Measurements from ENCODE around the gene LRRC43. TPM values are rescaled to one million over a fixed set of nuclear protein-coding genes. Genes with fewer than 3 reads are reported as not detected.

LRRC43 gene
- total and polyA plus RNA-seq, 8 donors: 1.3 to 2.2 TPM; not detected in 6

DNA sequence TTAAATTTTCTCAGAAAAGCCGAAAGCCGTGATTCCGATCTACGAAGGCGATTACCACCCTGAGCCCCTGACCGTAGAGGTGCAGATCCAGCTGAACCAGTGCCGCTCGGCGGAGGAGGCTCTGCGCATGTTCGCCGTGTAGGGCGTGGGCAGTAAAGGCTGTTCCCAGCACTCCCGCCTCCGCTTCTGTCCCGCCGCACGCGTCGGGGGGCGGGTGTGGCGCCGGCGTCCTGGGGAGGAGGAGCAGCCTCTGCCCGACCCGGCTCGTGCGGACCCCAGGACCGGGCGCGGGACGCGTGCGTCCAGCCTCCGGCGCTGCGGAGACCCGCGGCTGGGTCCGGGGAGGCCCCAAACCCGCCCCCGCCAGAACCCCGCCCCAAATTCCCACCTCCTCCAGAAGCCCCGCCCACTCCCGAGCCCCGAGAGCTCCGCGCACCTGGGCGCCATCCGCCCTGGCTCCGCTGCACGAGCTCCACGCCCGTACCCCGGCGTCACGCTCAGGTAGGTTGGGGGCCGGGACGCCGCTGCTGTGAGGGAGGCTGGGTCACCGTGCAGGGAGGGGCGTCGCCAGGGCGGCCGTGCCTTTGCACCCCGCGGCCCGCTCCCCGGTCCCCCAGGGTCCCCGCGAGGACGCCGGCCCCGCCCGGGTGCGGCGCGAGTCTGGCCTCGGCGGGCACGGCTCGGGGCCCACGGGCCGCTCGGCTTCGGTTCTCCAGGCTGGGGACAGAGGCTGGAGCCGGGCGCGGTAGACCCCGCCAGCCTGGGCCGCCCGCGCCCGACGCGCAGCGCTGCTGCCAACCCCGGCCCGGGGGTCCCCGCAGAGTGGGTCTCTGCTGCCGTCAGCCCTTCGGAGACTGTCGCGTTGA, 20.6 kb downstream of the LRRC43 start, which contains the start of gene B3GNT4:
Gene B3GNT4, plus strand, starts transcription at position 409 of the 866 bp plus-strand sequence. CDS start 910 bp downstream, outside the sequence.
- peak; percentile 72 to 87 for DNase-seq
- H3K4me3 ChIP-seq: peak within 1 kb of the TSS; percentile 54 to 79 (median 66)
- TF ChIP-seq POLR2AphosphoS5 (IDR thresholded peaks at IDR 0.05): peak in 1 of 3 donors; percentile 58
- TF ChIP-seq, protein P1, sequence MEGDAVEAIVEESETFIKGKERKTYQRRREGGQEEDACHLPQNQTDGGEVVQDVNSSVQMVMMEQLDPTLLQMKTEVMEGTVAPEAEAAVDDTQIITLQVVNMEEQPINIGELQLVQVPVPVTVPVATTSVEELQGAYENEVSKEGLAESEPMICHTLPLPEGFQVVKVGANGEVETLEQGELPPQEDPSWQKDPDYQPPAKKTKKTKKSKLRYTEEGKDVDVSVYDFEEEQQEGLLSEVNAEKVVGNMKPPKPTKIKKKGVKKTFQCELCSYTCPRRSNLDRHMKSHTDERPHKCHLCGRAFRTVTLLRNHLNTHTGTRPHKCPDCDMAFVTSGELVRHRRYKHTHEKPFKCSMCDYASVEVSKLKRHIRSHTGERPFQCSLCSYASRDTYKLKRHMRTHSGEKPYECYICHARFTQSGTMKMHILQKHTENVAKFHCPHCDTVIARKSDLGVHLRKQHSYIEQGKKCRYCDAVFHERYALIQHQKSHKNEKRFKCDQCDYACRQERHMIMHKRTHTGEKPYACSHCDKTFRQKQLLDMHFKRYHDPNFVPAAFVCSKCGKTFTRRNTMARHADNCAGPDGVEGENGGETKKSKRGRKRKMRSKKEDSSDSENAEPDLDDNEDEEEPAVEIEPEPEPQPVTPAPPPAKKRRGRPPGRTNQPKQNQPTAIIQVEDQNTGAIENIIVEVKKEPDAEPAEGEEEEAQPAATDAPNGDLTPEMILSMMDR (IDR thresholded peaks at IDR 0.05): no peak
- H3K9me3 ChIP-seq: no peaks in the 10 kb centered on the region
- intact Hi-C loops (cut with DNase I; ENCODE audit: low total_unique reads): no loop called here
- peaks cover 18 to 22% (median 21%) of the 10 kb centered on the region in 4 donors for H3K36me3 ChIP-seq
- peak within 1 kb of the TSS in 2 of 5 donors; percentile 9 to 27 for H3K27ac ChIP-seq
- 0 to 1% (median 0%) methylated on average over 16 to 104 of the region's 104 CpGs for WGBS, 5 donors
- H3K27me3 ChIP-seq: peaks cover 5 to 69% (median 49%) of the 10 kb centered on the region in 3 donors
- H3K4me1 ChIP-seq: peaks cover 19 to 29% (median 24%) of the 10 kb centered on the region in 4 donors

DNA sequence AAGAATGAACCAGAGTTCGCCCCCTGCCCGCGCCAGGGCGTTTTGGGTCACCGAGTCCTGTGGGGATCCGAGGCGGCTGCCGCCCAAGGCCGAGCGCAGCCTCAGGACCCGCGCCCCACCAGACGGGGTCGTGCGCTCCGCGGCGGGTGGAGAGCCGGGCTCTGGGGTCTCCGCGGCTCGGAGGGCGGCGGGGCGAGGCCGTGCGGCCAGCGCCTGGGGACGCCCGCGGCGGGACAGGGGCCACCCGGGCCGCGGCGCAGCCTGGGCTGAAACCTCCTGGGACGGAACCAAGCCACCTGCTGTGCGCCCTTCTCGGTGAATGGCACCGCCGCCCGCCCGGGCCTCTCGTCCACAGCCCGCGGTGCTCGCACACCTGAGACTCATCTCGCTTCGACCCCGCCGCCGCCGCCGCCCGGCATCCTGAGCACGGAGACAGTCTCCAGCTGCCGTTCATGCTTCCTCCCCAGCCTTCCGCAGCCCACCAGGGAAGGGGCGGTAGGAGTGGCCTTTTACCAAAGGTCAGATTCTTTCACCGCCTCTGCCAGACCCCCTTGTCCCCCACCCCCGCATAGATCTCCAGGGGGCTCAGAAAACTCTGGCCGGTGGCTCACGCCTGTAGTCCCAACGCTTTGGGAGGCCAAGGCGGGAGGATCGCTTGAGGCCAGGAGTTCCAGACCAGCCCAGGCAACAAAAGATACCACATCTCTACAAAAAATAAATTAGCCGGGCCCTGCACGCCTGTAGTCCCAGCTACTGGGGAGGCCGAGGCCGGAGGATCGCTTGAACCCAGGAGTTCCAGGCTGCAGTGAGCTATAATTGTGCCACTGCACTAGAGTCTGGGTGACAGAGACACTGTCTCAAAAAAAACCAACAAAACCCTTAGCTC, 21.5 kb downstream of the LRRC43 start:
- 12 to 29% (median 15%) methylated on average over 25 to 71 of the region's 71 CpGs for WGBS, 5 donors

DNA sequence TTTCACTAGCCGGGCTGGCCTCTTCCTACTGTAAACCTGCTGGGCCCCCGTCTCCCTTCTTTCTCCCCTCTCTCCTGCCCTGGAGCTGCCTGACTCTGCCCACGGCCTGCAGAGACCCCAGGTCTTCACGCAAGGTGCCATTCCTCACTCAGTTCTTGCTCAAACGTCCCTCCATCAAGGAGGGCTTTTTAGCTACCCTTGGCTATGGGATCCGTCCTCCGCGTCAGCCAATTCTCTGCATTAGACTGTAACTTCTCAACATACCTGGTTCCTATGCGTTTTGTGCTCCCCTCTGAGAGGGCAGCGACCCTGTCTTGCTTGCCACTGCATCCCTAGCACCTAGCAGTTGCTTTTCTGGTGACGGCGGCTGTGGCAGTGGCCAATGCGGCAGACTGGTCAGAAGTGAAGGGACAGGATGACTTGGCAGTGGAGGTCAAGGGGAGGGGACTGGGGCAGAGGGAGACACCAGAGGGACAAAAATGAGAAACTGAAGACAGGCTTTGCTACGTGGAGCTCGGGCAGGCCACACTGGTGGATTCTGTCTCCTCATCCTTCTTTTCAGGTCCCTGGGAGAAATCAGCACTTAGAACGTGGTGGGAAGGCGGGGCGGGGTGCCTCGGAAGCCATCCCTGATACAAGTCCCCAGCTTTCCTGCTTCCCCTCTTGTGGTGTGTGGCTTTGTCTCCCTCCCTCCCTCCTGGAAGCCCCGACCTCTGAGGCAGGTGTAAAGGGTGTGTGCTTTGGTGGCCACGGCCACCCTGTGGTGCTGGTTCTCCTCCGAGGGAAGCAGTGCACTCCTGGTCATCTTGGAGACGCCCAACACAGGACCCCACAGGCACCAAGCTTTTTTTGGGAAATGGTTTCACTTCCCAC, 22.4 kb downstream of the LRRC43 start:
- intact Hi-C loops (cut with DNase I; ENCODE audit: low total_unique reads): no loop called here
- 34 to 44% (median 41%) methylated on average over 23 of the region's 23 CpGs for WGBS, 5 donors
- TF ChIP-seq POLR2AphosphoS5 (IDR thresholded peaks at IDR 0.05) (no peak), POLR2A (IDR thresholded peaks at IDR 0.05) (no peak), EP300 (IDR thresholded peaks at IDR 0.05) (no peak)
- TF ChIP-seq, protein P1 (IDR thresholded peaks at IDR 0.05): no peak

More for the DNA sequence above, 21.5 kb downstream of the LRRC43 start:
- peaks cover 19 to 29% (median 24%) of the 10 kb centered on the region in 4 donors for H3K4me1 ChIP-seq
- TF ChIP-seq POLR2AphosphoS5 (IDR thresholded peaks at IDR 0.05) (no peak), EP300 (IDR thresholded peaks at IDR 0.05) (no peak), POLR2A (IDR thresholded peaks at IDR 0.05) (no peak)
- TF ChIP-seq, protein P1 (IDR thresholded peaks at IDR 0.05): no peak
- H3K27me3 ChIP-seq: peaks cover 5 to 62% (median 47%) of the 10 kb centered on the region in 3 donors
- peaks cover 25 to 30% (median 29%) of the 10 kb centered on the region in 4 donors for H3K36me3 ChIP-seq
- intact Hi-C loops (cut with DNase I; ENCODE audit: low total_unique reads): no loop called here
- H3K4me3 ChIP-seq: peak overlapping the region; percentile 54 to 79 (median 66)
- no peak overlapping the region for H3K27ac ChIP-seq
- no peaks in the 10 kb centered on the region for H3K9me3 ChIP-seq
- DNase-seq: peak in 1 of 2 donors; percentile 39

More for the DNA sequence above, 22.4 kb downstream of the LRRC43 start:
- H3K4me1 ChIP-seq: peaks cover 19 to 29% (median 24%) of the 10 kb centered on the region in 4 donors
- DNase-seq: no peak
- H3K36me3 ChIP-seq: peaks cover 33 to 39% (median 38%) of the 10 kb centered on the region in 4 donors
- peaks cover 5 to 53% (median 38%) of the 10 kb centered on the region in 3 donors for H3K27me3 ChIP-seq
- no peaks in the 10 kb centered on the region for H3K9me3 ChIP-seq
- no peak overlapping the region for H3K27ac ChIP-seq
- no peak overlapping the region for H3K4me3 ChIP-seq
